Keratinocyte (primary cell): ENCODE data around the gene SLC2A4RG. TPM values are rescaled to one million over a fixed set of nuclear protein-coding genes. Genes with fewer than 3 reads are reported as not detected.
A peak's percentile ranks its signal among the peaks of the same experiment; 100 is the strongest.

Experiments
- DNase-seq: peaks from one replicate; pipeline ENCODE4 v3.0.0-alpha.2; 2011; ENCODE audit warnings: low read depth, missing footprints, low spot score
- FAIRE-seq: peaks from 2 replicates; lab custom pipeline; 2011; peaks lifted over from hg19 to GRCh38; lab: Jason Lieb, UNC
- H2AFZ ChIP-seq: 2 replicates; pipeline ENCODE4 v1.6.0; 2012; ENCODE audit warnings: low read length, control low read depth, inconsistent platforms; ENCODE audit not compliant: control insufficient read depth
- H3K27ac ChIP-seq: 2 replicates; pipeline ENCODE4 v1.5.1; 2011; ENCODE audit warnings: low read length; ENCODE audit not compliant: control insufficient read depth, insufficient read depth
- H3K27me3 ChIP-seq: 3 replicates; pipeline ENCODE4 v1.6.0; 2011; ENCODE audit warnings: low read length; ENCODE audit not compliant: control insufficient read depth, insufficient read depth; ENCODE audit errors: extremely low read depth
- H3K36me3 ChIP-seq, 2 experiments: 2 replicates in 1 of 2; 3 replicates in 1 of 2; pipeline ENCODE4 v1.5.1; 2011; ENCODE audit warnings: low read length in 2 of 2, mild to moderate bottlenecking in 1 of 2; ENCODE audit not compliant: control insufficient read depth in 2 of 2, insufficient read depth in 2 of 2; ENCODE audit errors: extremely low read depth in 1 of 2
- H3K4me1 ChIP-seq: 3 replicates; pipeline ENCODE4 v1.5.1; 2011; ENCODE audit warnings: low read length; ENCODE audit not compliant: control insufficient read depth, insufficient read depth; ENCODE audit errors: extremely low read depth
- H3K4me2 ChIP-seq: 3 replicates; pipeline ENCODE4 v1.6.0; 2011; ENCODE audit warnings: low read depth, low read length; ENCODE audit not compliant: control insufficient read depth, insufficient read depth; ENCODE audit errors: extremely low read depth
- H3K4me3 ChIP-seq, 3 experiments: fragments of 200-600 bp in 1 of 3; sonication (generic) in 1 of 3; 2 replicates in 2 of 3; 3 replicates in 1 of 3; pipeline ENCODE4 v1.5.1; 2011 to 2016; ENCODE audit warnings: low read length in 3 of 3, mild to moderate bottlenecking in 3 of 3, control low read depth in 2 of 3, inconsistent platforms in 1 of 3, low read depth in 1 of 3, mixed read lengths in 1 of 3, mixed run types in 1 of 3, moderate library complexity in 1 of 3; ENCODE audit not compliant: control insufficient read depth in 2 of 3, insufficient read depth in 2 of 3; ENCODE audit errors: extremely low read depth in 1 of 3
- H3K79me2 ChIP-seq: 2 replicates; pipeline ENCODE4 v1.6.0; 2012; ENCODE audit warnings: low read length; ENCODE audit not compliant: control insufficient read depth, insufficient read depth
- H3K9ac ChIP-seq: 3 replicates; pipeline ENCODE4 v1.6.0; 2011; ENCODE audit warnings: low read length; ENCODE audit not compliant: control insufficient read depth, insufficient read depth; ENCODE audit errors: extremely low read depth
- H3K9me1 ChIP-seq: 3 replicates; pipeline ENCODE4 v1.6.0; 2011; ENCODE audit warnings: low read length; ENCODE audit not compliant: control insufficient read depth, insufficient read depth; ENCODE audit errors: extremely low read depth
- H3K9me3 ChIP-seq: 2 replicates; pipeline ENCODE4 v1.5.1; 2012; ENCODE audit warnings: low read depth, low read length; ENCODE audit not compliant: control insufficient read depth
- H4K20me1 ChIP-seq: 3 replicates; pipeline ENCODE4 v1.6.0; 2011; ENCODE audit warnings: low read length; ENCODE audit not compliant: control insufficient read depth, insufficient read depth; ENCODE audit errors: extremely low read depth
- EZH2 ChIP-seq: IDR thresholded peaks from one replicate; pipeline ENCODE4 v1.6.1; 2012; ENCODE audit warnings: inconsistent platforms, mild to moderate bottlenecking, low read length, moderate library complexity
- dilution Hi-C: fragments of 300-500 bp; cut with MboI; formaldehyde crosslinking; loops from one replicate; pipeline ENCODE4 v1.7.0; 2020; ENCODE audit warnings: low sequenced_read_pairs; ENCODE audit not compliant: extremely low pct_ligation_motif_present
- polyA plus RNA-seq, 5 experiments: library from polyadenylated mRNA; depleted of rRNA in 3 of 5; stranded (reverse) in 3 of 5; stranded (forward) in 1 of 5; unstranded in 1 of 5; fragments of >200 nt; gene quantifications; 1 replicate in 1 of 5; 2 replicates in 3 of 5; 3 replicates in 1 of 5; pipeline versions ENCODE4 v1.2.1 to v1.2.3, GENCODE V29; 2011 to 2012; ENCODE audit warnings: missing spikeins in 2 of 5, low read depth in 1 of 5, low replicate concordance in 1 of 5
- TF ChIP-seq, protein P1 (sequence below), 3 experiments: IDR thresholded peaks in 1 of 3; conservative IDR thresholded peaks in 1 of 3; optimal IDR thresholded peaks in 1 of 3; 2 replicates in 2 of 3; 3 replicates in 1 of 3; pipeline versions ENCODE3 to v1.5.1; 2011; ENCODE audit warnings: low read length in 3 of 3, mild to moderate bottlenecking in 3 of 3, moderate library complexity in 2 of 3, control low read depth in 1 of 3, inconsistent platforms in 1 of 3; ENCODE audit not compliant: insufficient read depth in 2 of 3; ENCODE audit errors: extremely low read depth in 1 of 3

SLC2A4RG gene
- polyA plus RNA-seq, 1 donor (not counting 4 experiments of a cell fraction or from before 2014, with no cell fraction given), result 23.5 TPM

DNA sequence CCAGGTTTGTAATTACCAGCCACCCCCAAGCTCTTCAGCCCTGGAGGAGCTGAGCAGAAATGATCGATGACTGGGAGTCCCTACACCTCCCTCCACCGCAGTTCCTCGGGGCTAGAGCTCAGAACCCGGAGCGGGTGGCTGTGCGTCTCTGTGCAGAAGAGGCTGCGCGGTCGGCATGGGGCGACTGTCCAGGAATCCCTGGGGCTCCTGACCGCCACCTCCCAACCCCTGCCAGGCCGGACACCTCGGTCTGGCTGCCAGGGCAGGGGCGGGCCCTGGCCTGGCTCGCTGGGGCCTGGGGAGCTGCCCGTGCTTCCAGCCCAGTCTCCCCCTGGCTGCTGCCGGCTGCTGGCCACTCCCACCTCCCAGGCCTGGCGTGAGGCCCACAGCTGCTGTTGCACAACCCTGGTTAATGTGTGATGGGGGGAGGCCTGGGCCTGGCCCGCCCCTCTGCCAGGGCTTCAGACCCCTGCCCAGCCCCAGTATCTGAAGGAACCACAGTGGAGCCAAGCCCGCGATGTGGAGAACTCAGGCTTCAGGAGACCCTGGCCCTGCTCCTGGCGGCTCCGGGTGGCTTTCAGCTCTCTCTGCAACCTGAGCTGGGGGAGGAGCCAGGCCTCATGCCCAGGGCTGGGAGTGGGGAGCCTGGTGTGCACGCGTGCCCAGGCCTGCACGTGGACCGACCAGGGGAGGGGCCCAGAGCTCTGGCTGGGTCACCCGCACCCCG is 1.2 kb downstream of the SLC2A4RG start:
- H3K9ac ChIP-seq, result peak overlapping the region; percentile 69
- FAIRE-seq, result peak; percentile 69
- H3K9me1 ChIP-seq, result no peaks in the 10 kb centered on the region
- dilution Hi-C loops, result no loop called here
- H3K27ac ChIP-seq, result peak overlapping the region; percentile 28
- H2AFZ ChIP-seq, result peak overlapping the region; percentile 32
- TF ChIP-seq, protein P1, sequence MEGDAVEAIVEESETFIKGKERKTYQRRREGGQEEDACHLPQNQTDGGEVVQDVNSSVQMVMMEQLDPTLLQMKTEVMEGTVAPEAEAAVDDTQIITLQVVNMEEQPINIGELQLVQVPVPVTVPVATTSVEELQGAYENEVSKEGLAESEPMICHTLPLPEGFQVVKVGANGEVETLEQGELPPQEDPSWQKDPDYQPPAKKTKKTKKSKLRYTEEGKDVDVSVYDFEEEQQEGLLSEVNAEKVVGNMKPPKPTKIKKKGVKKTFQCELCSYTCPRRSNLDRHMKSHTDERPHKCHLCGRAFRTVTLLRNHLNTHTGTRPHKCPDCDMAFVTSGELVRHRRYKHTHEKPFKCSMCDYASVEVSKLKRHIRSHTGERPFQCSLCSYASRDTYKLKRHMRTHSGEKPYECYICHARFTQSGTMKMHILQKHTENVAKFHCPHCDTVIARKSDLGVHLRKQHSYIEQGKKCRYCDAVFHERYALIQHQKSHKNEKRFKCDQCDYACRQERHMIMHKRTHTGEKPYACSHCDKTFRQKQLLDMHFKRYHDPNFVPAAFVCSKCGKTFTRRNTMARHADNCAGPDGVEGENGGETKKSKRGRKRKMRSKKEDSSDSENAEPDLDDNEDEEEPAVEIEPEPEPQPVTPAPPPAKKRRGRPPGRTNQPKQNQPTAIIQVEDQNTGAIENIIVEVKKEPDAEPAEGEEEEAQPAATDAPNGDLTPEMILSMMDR (optimal IDR thresholded peaks at IDR 0.05 in 1 of 3, IDR thresholded peaks at IDR 0.05 in 1 of 3, conservative IDR thresholded peaks at IDR 0.05 in 1 of 3; ENCODE audit: extremely low read depth in 1 of 3, insufficient read depth in 2 of 3, low read length in 3 of 3), result peak in 1 of 3 experiments; percentile 34
- TF ChIP-seq EZH2, result no peak
- H3K4me2 ChIP-seq, result peak overlapping the region; percentile 85
- H3K4me3 ChIP-seq, result peak overlapping the region; percentile 51 to 79 (median 73)
- peaks cover 30% of the 10 kb centered on the region for H3K4me1 ChIP-seq
- no peaks in the 10 kb centered on the region for H3K27me3 ChIP-seq
- H3K9me3 ChIP-seq, result no peaks in the 10 kb centered on the region
- no peaks in the 10 kb centered on the region for H3K79me2 ChIP-seq
- no peaks in the 10 kb centered on the region for H4K20me1 ChIP-seq
- H3K36me3 ChIP-seq, result peaks cover 8 to 12% of the 10 kb centered on the region in 2 experiments
- peak; percentile 30 for DNase-seq

DNA sequence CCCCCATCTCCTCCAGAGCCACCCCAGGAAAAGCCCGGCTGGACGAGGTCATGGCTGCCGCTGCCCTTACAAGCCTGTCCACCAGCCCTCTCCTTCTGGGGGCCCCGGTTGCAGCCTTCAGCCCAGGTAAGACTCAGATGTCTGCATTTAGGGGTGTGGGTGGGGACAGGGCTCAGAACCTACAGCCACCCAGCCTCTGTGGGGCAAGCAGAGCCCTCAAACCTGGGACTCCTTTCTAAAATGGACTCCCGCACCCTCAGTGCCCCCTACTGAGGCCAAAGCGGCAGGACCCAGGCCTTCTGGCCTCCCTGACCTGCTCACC is 1.7 kb downstream of the SLC2A4RG start:
- dilution Hi-C loops, result no loop called here
- H3K9me3 ChIP-seq, result no peaks in the 10 kb centered on the region
- H2AFZ ChIP-seq, result no peak overlapping the region
- TF ChIP-seq, protein P1 (optimal IDR thresholded peaks at IDR 0.05 in 1 of 3, IDR thresholded peaks at IDR 0.05 in 1 of 3, conservative IDR thresholded peaks at IDR 0.05 in 1 of 3; ENCODE audit: extremely low read depth in 1 of 3, insufficient read depth in 2 of 3, low read length in 3 of 3), result no peak
- no peak for TF ChIP-seq EZH2
- no peaks in the 10 kb centered on the region for H3K27me3 ChIP-seq
- H3K9me1 ChIP-seq, result no peaks in the 10 kb centered on the region
- peak overlapping the region; percentile 25 for H3K9ac ChIP-seq
- no peaks in the 10 kb centered on the region for H4K20me1 ChIP-seq
- peaks cover 27% of the 10 kb centered on the region for H3K4me1 ChIP-seq
- DNase-seq, result no peak
- peak overlapping the region; percentile 51 to 79 (median 73) for H3K4me3 ChIP-seq
- peak overlapping the region; percentile 85 for H3K4me2 ChIP-seq
- H3K79me2 ChIP-seq, result no peaks in the 10 kb centered on the region
- no peak for FAIRE-seq
- H3K36me3 ChIP-seq, result peaks cover 5 to 7% of the 10 kb centered on the region in 2 experiments
- H3K27ac ChIP-seq, result peak overlapping the region; percentile 14
